GM19438 (cell line): ENCODE data around the gene SDK2.
"Not testable (repeated sequence)": the region's sequence is repeated elsewhere in the genome, so short reads cannot be mapped to it uniquely, and the experiment has no call there.

Experiments
- ATAC-seq: cut with Tn5 transposase; IDR thresholded peaks from one replicate; pipeline ENCODE4 v1.9.1; 2021; ENCODE audit warnings: low read depth; ENCODE audit not compliant: unreplicated experiment

Gene SDK2

GRCh38 chr17:73494950-73495349, 149.3 kb downstream of the SDK2 start:
- no peak for ATAC-seq

- no peak for ATAC-seq
Observed at GRCh38 chr17:73493956-73494926, 150.0 kb downstream of the SDK2 start.

GRCh38 chr17:73492821-73493814, 151.1 kb downstream of the SDK2 start:
- ATAC-seq = no peak

GRCh38 chr17:73492125-73492820, 152.0 kb downstream of the SDK2 start:
- no peak for ATAC-seq

GRCh38 chr17:73491648-73492047, 152.6 kb downstream of the SDK2 start:
- ATAC-seq = no peak

GRCh38 chr17:73490851-73491250, 153.4 kb downstream of the SDK2 start:
- no peak for ATAC-seq

- ATAC-seq = no peak
Observed at GRCh38 chr17:73489991-73490390, 154.3 kb downstream of the SDK2 start.

- no peak for ATAC-seq
Observed at GRCh38 chr17:73489333-73489732, 154.9 kb downstream of the SDK2 start.

- no peak for ATAC-seq
Observed at GRCh38 chr17:73485130-73485529, 159.1 kb downstream of the SDK2 start.

GRCh38 chr17:73482894-73483293, 161.4 kb downstream of the SDK2 start:
- no peak for ATAC-seq

GRCh38 chr17:73482251-73482716, 162.0 kb downstream of the SDK2 start:
- no peak for ATAC-seq

- ATAC-seq = no peak
Observed at GRCh38 chr17:73481676-73482075, 162.6 kb downstream of the SDK2 start.

GRCh38 chr17:73480740-73481139, 163.5 kb downstream of the SDK2 start:
- ATAC-seq = no peak

GRCh38 chr17:73478768-73479424, 165.3 kb downstream of the SDK2 start:
- ATAC-seq = no peak

- ATAC-seq = no peak
Observed at GRCh38 chr17:73478334-73478733, 165.9 kb downstream of the SDK2 start.

GRCh38 chr17:73476890-73477350, 167.3 kb downstream of the SDK2 start:
- no peak for ATAC-seq

- no peak for ATAC-seq
Observed at GRCh38 chr17:73474370-73474988, 169.8 kb downstream of the SDK2 start.

GRCh38 chr17:73472715-73473114, 171.5 kb downstream of the SDK2 start:
- ATAC-seq = not testable (repeated sequence)

GRCh38 chr17:73471924-73472323, 172.3 kb downstream of the SDK2 start:
- ATAC-seq = no peak
